Measurements from ENCODE around the gene PTPRG.

PTPRG gene

DNA sequence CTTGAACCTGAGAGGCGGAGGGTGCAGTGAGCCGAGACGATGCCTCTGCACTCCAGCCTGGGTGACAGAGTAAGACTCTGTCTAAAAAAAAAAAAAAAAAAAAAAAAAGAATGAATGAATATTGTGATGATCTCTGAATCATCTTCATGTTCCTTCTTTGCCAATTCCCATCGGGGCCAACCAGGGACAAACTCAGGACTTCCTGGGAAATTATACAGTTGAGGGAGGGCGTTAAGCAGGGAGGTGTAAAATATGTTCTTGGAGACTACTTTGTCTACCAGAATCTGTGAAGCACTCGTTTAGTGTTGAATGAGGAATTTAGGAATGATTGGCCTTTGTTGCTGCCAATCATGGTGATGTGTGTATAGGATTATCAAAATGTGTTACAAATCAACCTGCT is 210.6 kb downstream of the PTPRG start:
- no peaks in the 10 kb centered on the region for H3K36me3 ChIP-seq (ENCODE audit: control insufficient read depth, low read length)
- H3K9me3 ChIP-seq (ENCODE audit: control insufficient read depth, insufficient read depth, low read length) = no peaks in the 10 kb centered on the region
- TF ChIP-seq, protein P1, sequence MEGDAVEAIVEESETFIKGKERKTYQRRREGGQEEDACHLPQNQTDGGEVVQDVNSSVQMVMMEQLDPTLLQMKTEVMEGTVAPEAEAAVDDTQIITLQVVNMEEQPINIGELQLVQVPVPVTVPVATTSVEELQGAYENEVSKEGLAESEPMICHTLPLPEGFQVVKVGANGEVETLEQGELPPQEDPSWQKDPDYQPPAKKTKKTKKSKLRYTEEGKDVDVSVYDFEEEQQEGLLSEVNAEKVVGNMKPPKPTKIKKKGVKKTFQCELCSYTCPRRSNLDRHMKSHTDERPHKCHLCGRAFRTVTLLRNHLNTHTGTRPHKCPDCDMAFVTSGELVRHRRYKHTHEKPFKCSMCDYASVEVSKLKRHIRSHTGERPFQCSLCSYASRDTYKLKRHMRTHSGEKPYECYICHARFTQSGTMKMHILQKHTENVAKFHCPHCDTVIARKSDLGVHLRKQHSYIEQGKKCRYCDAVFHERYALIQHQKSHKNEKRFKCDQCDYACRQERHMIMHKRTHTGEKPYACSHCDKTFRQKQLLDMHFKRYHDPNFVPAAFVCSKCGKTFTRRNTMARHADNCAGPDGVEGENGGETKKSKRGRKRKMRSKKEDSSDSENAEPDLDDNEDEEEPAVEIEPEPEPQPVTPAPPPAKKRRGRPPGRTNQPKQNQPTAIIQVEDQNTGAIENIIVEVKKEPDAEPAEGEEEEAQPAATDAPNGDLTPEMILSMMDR (IDR thresholded peaks at IDR 0.05; ENCODE audit: low read depth, low read length, poor library complexity, severe bottlenecking) = no peak
- no peak for TF ChIP-seq EZH2phosphoT487 (IDR thresholded peaks at IDR 0.05; ENCODE audit: borderline replicate concordance, low read length)
- H3K27ac ChIP-seq (ENCODE audit: low read depth, low read length) = no peak overlapping the region
- no peak overlapping the region for H3K4me3 ChIP-seq (ENCODE audit: low read length)
- no peaks in the 10 kb centered on the region for H3K9me2 ChIP-seq (replicated peaks; ENCODE audit: control insufficient read depth, low read length)
- H3K4me1 ChIP-seq (ENCODE audit: control insufficient read depth, low read length) = no peaks in the 10 kb centered on the region
- H4K20me1 ChIP-seq (ENCODE audit: control insufficient read depth, insufficient read depth, low read depth, low read length) = no peaks in the 10 kb centered on the region
- no peaks in the 10 kb centered on the region for H3F3A ChIP-seq (ENCODE audit: control insufficient read depth, insufficient read depth)
- no peak overlapping the region for H3K4me2 ChIP-seq (ENCODE audit: low read length)
- H3K27me3 ChIP-seq (ENCODE audit: control insufficient read depth, low read length) = no peaks in the 10 kb centered on the region
- H3K79me2 ChIP-seq (ENCODE audit: control insufficient read depth, low read length) = no peaks in the 10 kb centered on the region

DNA sequence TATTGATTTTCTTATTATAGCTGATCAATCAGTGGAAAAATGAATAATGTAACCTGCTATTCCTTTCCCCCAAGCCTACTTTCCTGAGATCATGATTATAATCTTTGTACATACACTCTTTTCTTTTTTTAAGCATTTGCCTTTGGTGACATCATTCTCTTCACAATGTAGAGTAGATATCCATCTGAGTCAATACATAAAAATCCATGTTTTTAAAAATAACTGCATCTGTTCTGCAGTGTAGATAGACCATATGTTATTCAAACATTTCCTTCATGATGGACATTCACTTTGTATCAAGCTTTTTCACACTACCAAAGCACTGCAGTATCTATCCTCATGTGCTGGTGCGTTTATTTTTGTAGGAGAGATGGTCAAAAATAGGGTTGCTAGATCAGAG is 211.1 kb downstream of the PTPRG start:
- Histone ChIP-seq H3K4me1 (ENCODE audit: control insufficient read depth, low read length) (no peaks in the 10 kb centered on the region), H3K27me3 (ENCODE audit: control insufficient read depth, low read length) (no peaks in the 10 kb centered on the region), H3K9me2 (replicated peaks; ENCODE audit: control insufficient read depth, low read length) (no peaks in the 10 kb centered on the region), H3K4me2 (ENCODE audit: low read length) (no peak overlapping the region), H3F3A (ENCODE audit: control insufficient read depth, insufficient read depth) (no peaks in the 10 kb centered on the region), H3K36me3 (ENCODE audit: control insufficient read depth, low read length) (no peaks in the 10 kb centered on the region), H3K79me2 (ENCODE audit: control insufficient read depth, low read length) (no peaks in the 10 kb centered on the region), H3K9me3 (ENCODE audit: control insufficient read depth, insufficient read depth, low read length) (no peaks in the 10 kb centered on the region), H4K20me1 (ENCODE audit: control insufficient read depth, insufficient read depth, low read depth, low read length) (no peaks in the 10 kb centered on the region), H3K27ac (ENCODE audit: low read depth, low read length) (no peak overlapping the region), H3K4me3 (ENCODE audit: low read length) (no peak overlapping the region)
- TF ChIP-seq, protein P1 (IDR thresholded peaks at IDR 0.05; ENCODE audit: low read depth, low read length, poor library complexity, severe bottlenecking) = no peak
- TF ChIP-seq EZH2phosphoT487 (IDR thresholded peaks at IDR 0.05; ENCODE audit: borderline replicate concordance, low read length) = no peak

DNA sequence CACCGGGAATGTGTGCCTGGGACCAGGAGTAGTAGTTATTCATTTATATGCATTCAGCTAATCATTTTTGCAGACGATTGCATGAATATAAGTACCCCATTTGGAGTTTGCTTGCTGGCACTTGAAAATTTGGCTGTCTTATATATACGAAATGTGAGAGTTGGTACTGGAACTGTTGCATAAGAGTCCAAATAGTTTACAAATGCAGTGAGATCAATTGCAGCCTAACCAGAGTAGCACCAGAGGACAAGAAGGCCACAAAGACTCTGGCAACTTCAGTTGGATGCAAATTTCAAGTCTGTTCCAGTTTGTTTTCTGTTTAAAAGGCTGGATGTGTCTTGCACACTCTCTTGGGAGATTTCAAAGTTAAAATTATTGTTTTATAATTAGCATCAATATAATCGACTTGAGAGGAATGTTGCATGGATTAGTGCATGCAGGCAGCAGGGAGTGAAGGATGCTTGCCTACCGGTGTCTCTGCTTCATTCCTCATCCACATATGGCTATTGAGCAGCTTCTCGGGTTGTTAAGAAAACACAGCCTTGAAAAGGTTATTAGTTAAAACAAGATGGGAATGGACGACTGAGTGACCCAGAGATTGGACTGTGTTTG is 213.0 kb downstream of the PTPRG start:
- Histone ChIP-seq H3K79me2 (ENCODE audit: control insufficient read depth, low read length) (no peaks in the 10 kb centered on the region), H3K4me3 (ENCODE audit: low read length) (no peak overlapping the region), H3K4me2 (ENCODE audit: low read length) (no peak overlapping the region), H3K9me3 (ENCODE audit: control insufficient read depth, insufficient read depth, low read length) (no peaks in the 10 kb centered on the region), H3K9me2 (replicated peaks; ENCODE audit: control insufficient read depth, low read length) (no peaks in the 10 kb centered on the region), H4K20me1 (ENCODE audit: control insufficient read depth, insufficient read depth, low read depth, low read length) (no peaks in the 10 kb centered on the region), H3K27me3 (ENCODE audit: control insufficient read depth, low read length) (no peaks in the 10 kb centered on the region), H3K4me1 (ENCODE audit: control insufficient read depth, low read length) (no peaks in the 10 kb centered on the region), H3K27ac (ENCODE audit: low read depth, low read length) (no peak overlapping the region), H3K36me3 (ENCODE audit: control insufficient read depth, low read length) (no peaks in the 10 kb centered on the region), H3F3A (ENCODE audit: control insufficient read depth, insufficient read depth) (no peaks in the 10 kb centered on the region)
- no peak for TF ChIP-seq EZH2phosphoT487 (IDR thresholded peaks at IDR 0.05; ENCODE audit: borderline replicate concordance, low read length)
- TF ChIP-seq, protein P1 (IDR thresholded peaks at IDR 0.05; ENCODE audit: low read depth, low read length, poor library complexity, severe bottlenecking) = no peak

All from DOHH2 (cell line).